HG03196 (cell line): ENCODE measurements around the gene AQP12A.
"Not testable (repeated sequence)": the region's sequence is repeated elsewhere in the genome, so short reads cannot be mapped to it uniquely, and the experiment has no call there.

Source experiments
- ATAC-seq: cut with Tn5 transposase; IDR thresholded peaks from one replicate; pipeline ENCODE4 v1.9.1; 2021; ENCODE audit not compliant: unreplicated experiment

AQP12A gene

GRCh38 chr2:240691631-240692420 lies at the start of gene AQP12A:
Gene AQP12A (plus strand): TSS chr2:240691866. CDS start chr2:240691914, 48 bp downstream.
- not testable (repeated sequence) for ATAC-seq

DNA sequence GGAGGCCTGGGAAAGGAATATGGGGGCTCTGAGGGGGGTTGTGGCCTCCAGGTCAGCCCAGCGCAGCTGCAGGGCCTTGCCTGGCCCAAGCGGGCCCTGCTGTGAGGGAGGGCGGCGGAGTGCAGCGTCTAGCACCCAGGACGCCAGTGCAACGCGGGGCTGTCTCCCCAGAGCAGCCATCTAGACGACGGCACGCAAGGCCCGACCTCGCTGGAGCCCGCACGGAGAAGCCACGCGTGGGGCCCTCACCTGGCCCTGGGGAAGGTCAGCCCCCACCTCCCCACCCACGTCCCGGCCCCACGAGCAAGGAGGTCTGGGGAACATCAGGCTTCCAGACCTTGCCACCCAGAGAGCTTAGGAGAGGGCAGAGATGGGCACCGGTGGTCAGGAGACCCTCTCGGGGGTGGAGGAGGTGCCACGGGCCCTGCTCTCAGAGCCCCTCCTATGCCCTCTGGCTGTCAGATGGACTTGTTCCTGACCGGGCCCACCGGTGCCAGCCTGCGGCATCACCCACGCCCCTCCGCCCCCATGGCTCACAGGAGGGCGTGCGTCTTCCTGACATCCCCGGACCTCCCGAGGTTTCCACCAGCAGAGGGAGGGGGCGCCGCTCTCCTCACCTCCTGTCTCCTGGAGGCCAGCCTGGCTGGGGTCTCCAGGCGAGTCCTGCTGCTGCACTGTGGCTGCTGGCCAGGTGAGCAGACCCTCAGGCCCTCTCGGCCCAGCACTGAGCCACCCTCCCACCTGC lies 49.4 kb upstream of the AQP12A start:
- no peak for ATAC-seq

- ATAC-seq: no peak
Measured at GRCh38 chr2:240642806-240643092, 48.9 kb upstream of the AQP12A start.

GRCh38 chr2:240643093-240643810 lies 48.4 kb upstream of the AQP12A start:
- ATAC-seq: no peak

DNA sequence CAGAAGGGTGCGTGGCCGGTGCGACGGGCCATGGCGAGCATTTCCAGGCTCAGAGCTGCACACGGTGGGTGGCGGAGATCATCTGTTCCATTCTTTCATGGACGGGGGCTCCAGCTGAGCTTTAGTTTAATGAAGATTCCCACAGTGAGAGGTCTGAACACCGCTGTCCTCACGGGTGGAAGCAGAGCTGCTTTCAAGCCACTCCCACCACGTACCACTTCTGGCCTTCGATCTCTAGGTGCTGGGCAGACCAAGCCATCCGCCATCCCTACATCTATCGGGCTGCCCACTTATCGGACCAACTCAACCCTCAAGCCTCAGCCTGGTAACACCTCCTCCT lies 47.9 kb upstream of the AQP12A start:
- no peak for ATAC-seq

GRCh38 chr2:240644171-240644651 lies 47.5 kb upstream of the AQP12A start:
- no peak for ATAC-seq

DNA sequence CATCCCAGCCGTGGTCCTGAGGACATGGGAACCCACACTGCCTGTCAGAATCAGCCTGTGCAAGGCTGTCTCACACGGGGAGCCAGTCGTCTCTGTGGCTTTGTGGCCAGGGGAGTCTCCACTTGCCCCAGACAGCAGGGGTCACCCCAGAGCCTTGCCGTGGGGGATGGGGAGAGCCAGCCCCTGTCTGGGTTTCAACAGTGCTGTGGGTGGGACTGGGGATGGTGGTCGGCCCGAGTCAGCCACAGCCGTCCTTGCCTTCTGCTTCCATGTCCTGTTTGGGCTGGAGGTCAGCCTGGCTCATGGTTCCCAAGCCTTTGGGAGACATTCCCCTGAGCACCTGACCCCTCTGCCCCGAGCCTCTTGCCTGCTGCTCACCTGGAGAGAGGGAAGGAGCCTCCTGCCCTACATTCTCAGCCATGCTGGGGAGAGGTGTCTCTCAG lies 46.8 kb upstream of the AQP12A start:
- no peak for ATAC-seq

DNA sequence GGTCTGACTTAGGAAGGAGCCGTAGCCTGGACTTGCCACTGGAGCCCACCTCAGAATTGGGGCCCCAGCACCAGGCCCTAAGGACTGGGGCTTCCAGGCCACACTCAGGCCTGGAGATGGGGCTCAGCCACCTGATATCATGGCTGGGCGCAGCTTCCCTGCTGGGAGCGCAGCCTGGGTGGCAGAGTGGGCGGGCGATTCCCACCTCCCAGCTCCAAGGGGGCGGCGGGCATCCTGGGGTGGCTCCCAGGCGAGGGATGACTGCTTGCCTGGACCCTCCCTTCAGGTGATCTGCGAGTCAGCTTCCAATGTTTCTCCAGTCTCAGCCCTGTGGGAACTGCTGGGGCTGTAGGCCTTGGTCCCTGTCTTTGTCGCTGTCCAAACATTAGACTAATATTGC lies 46.3 kb upstream of the AQP12A start:
- ATAC-seq: no peak

GRCh38 chr2:240645801-240646175 lies 45.9 kb upstream of the AQP12A start:
- no peak for ATAC-seq

DNA sequence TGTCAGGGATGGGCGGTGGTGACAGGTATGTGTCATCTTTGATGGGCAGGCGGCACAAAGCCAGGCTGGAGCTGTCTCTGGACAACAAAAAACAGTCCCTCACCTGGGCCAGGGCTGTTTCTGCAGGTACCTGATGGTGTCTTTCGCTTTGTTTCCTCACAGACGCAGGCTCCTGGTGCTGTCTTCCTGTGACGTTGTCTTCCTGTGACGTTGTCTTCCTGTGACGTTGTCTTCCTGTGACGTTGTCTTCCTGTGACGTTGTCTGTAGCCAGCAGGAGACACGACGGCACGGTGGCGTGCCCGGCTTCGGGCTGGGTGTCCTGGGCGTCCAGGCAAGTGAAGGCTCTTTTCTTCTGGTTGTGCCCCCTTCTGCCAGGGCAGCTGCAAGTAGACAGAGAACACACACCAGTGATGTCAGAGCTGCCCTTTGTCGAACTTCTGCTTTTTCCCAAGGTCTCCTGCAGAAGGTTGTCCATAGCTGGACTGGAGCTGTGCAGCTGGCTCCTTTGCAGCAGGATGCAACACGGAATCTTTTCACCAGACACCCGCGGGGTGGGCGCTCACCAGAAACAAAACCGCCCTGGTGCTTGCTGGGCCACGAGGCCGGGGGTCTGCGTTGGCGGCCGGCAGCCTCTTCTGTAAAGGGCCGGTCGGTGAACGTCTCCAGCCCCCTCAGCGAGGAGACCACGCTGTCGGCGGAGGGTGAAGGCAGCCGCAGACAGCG lies 45.3 kb upstream of the AQP12A start:
- no peak for ATAC-seq

DNA sequence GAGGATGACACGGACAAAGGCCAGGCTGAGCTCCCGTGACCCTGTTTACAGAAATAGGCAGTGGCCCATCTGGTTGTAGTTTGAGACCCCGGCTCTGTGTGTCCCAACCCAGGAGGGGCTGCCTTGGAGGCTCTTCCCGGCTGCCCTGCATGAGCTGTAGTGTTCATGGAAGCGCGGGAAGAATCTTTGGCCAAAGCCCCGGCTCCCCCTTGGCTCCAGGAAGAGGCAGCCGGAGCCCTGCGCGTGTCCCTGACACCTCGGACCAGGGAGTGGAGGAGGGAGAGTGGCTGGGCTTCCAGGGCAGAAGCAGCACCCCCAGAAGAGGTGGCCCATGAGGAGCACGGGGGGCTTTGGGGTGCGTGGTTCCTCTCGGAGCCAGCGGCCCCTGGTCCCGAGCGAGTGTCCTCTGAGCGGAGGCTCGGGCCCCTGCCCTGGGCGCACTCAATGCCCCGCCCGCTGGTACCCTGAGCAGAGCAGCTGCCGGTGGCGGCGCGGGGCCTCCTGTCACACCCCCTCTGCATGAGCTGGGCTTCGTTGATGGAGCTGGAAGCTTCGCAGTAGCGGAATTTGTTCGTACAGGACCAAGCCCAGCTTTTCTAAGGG lies 44.7 kb upstream of the AQP12A start:
- no peak for ATAC-seq

DNA sequence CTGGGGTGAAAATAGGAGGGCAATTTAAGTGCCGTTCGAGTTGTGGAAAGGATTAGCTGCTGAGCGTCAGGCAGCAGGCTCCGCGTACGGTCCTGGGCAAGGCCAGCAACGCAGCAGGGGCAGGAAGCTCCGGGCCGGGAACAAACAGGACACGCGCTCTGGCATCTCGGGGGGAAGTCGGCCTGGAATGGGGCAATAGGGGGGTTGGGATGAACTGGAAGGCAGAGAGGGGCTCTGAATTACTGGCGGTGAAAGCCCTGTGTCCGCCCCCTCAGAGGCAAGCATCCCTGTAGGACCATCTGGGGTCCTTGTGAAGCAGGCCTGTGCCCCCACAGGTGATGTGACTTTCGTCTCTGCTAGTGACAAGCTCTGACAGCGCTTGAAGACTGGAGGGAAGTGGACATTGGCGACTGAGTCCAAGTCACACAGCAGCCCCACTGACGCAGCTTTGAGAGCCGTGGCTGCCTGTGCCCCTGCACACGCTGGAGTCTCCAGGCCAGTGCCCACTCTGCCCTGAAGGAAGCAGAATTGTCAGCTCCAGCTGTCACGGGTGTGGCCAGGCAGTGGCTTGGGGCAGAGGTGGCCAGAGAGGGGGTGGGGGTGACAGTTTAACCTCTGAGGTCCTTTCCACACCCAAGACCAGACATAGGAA lies 44.0 kb upstream of the AQP12A start:
- no peak for ATAC-seq

GRCh38 chr2:240648155-240648649 lies 43.5 kb upstream of the AQP12A start:
- ATAC-seq: no peak

- ATAC-seq: no peak
Measured at GRCh38 chr2:240648650-240649275, 42.9 kb upstream of the AQP12A start.

DNA sequence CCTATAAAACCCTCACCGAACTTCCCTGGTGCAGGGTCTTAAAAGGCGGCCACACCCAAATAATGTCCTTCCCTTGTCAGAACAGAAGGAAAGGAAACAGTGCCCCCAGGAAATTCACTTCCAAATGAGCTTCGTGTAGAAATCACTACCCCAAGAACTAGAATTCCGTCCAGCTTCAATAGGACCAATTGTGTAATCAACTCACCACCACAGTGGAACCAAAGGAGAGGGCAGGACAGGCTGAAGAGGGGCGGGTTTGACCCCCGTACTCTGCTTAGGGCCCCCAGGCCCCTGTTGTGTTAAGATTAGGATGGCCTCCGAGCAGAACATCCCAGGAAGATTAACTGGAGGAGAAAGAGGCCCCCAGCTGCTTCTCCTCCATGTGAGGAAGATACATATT lies 42.3 kb upstream of the AQP12A start:
- no peak for ATAC-seq

- ATAC-seq: no peak
Measured at GRCh38 chr2:240650254-240650965, 41.3 kb upstream of the AQP12A start.

DNA sequence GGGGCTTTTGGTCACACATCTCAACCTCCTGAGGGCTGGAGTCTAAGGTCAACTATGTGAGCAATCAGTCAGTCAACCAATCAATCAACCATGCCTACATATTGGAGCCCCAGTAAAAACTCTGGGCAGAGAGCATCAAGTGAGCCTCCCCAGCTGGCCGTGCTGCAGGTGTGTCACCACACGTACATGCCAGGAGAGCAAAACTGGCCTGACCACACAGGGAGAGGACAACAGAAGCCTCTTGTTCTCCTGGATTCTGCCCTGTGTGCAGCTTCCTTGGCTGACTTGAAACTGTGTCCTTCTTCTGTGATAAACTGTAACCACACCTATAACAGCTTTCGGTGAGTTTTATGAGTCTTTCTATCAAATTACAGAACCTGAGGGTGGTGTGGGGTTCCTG lies 40.5 kb upstream of the AQP12A start:
- ATAC-seq: no peak

GRCh38 chr2:240655931-240656886 lies 35.5 kb upstream of the AQP12A start:
- ATAC-seq: peak; percentile 58
